Astrocyte of the hippocampus (primary cell): ENCODE data around the gene NUP62.

Source experiments
- DNase-seq: peaks from one replicate; pipeline ENCODE4 v3.0.0; 2011; ENCODE audit warnings: low read depth, low spot score

The NUP62 gene

DNA sequence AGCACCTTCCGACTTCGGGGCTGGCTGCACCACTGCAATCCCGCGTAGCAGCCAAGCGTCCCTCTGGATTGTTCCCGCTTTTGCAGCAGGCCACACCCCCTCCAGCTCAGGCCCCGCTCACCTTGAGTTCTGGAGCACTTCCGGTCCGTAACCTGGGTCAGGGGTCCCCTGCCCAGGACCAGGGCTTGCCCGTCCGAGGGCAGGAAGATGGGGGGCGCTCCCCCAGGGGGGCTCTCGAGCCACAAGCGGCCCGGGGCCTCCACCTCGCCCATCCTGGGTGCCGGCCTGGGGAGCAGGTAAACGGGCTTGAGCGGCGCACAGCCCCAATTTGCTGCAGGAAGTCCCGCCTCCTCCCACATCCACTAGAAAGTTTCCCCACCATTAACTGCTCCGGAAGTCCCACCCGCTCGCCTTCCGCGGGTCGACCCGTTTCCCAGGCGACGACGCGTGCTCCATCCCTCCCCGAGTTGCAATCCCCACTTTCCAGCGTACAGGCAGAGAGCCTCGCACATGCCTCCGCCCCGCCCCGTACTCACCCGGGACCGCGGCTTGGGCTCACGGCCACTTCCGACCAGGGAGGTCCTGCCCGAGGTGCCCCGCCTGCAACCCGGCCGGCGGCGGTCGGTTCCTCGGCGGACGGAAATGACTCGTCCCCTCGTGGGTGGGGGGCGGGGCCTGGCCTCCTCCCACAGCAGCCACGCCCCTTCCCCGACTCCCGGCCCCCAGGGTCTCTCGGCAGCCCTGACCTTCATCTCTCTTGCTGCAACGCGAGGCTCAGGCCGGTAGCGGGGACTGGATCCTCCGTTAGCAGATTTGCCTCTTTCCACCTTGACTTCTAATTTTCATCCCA lies 62.1 kb downstream of the NUP62 start, which contains the start of gene PNKP:
TSS of gene PNKP (minus strand) at position 644 of the 850 bp plus-strand sequence. CDS start at position 272, 372 bp downstream.
- peak; percentile 97 for DNase-seq

DNA sequence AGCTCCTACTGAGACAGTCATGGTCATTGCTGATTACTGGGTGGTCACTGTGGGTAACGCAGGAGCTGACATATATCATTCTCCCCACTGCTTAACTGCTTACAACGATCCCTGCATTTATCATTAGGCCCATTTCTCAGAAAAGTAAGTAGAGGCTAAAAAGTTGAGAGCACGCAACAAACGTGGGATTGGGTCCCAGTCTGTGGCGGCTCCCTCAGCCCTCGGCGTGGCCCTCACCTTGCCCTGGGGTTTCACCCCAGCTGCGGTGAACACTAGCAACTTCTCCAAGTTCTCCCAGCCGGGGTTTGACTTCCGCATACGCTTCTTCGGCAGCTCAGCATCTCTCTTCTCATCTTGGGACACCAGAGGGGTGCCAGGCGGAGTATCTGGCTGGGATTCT lies 64.4 kb downstream of the NUP62 start:
- DNase-seq, result no peak

DNA sequence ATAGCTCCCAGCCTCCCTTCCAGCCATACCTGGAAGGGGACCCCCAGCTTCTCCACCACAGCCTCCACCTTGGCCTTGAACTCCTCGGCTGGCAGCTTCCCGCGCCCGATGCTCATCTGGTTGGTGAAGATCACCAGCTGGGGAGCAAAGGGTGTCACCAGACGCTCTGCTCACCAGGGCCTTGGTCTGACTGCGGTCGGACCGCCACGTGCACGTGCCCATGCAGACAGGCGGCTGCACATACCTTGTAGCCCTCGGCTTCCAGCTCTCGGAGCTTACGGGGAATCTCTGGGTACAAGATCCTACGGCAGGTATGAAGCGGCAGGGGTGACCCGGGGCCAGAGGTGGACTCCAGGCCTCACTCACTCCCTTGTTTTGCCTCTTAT lies 65.4 kb downstream of the NUP62 start:
- DNase-seq, result no peak

DNA sequence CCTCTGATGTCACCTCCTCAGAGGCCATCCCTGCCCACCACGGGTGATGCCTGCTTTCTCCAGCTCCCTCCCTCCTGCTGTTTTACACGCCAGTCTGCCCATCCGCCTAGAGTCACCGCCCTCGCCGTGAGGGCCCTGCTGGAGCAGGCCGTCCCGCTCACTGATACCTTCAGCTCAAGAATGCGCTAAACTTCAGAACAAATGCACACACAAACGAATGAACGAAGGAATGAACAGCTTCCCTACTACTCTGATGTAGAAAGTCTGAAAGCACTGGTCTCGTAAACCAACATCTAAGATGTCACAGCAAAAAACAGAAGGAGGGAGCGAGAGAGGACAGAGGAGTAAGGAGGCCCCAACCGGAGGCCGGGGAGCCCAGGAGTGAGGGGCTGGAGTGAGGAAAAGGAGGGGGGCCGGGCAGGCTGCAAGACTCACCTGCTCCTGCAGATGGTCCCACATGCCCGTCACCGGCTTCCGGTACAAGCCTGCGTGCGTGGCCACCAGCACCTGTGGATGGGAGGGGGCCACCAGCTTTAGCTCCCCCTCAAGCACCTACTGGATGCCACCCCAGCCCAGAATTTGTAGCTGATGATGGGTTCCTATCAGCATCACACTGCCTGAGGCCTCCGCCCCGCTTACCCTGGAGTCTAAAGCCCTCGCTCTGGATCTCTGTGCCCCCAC lies 65.9 kb downstream of the NUP62 start:
- no peak for DNase-seq

DNA sequence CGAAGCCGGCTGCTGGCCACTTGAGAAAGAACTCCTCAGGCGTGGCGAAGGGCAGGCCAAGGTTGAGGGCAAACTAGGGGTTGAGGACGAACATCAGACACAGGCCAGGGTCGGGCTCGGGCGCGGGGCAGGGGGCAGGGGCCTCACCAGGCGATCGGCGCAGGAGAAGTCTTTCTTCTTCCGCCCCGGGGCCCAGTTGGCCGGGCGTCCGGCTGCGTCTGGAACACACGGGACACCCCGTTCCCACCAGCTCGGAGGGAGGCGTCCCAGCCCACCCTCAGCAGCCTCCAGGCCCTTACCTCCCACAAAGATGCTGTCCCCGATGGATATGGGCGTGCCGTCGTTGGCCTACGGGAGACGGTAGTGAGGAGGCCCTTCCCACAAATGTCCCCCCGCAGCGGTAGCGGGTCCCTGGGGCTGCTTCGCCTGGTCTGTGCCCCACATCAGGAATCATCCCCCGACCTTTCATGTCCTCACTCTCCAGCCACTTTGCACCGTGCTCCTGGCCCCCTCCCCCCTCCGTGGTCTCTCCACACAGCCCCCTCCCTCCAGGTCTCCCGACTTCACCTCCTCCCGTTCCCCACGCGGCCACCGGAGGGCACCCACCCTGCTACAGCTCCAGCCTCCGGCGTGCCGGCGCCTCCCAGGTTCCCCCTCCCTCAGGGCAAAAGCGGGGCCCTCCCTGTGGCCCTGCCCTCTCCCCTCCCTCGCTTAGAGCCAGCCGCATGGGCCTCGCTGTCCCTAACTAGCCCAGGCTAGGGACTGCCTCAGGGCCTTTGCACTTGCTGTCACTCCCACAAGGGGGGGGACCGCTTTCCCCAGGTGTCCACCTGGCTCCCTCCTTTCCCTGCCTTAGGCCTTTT lies 66.7 kb downstream of the NUP62 start:
- DNase-seq, result peak; percentile 40

DNA sequence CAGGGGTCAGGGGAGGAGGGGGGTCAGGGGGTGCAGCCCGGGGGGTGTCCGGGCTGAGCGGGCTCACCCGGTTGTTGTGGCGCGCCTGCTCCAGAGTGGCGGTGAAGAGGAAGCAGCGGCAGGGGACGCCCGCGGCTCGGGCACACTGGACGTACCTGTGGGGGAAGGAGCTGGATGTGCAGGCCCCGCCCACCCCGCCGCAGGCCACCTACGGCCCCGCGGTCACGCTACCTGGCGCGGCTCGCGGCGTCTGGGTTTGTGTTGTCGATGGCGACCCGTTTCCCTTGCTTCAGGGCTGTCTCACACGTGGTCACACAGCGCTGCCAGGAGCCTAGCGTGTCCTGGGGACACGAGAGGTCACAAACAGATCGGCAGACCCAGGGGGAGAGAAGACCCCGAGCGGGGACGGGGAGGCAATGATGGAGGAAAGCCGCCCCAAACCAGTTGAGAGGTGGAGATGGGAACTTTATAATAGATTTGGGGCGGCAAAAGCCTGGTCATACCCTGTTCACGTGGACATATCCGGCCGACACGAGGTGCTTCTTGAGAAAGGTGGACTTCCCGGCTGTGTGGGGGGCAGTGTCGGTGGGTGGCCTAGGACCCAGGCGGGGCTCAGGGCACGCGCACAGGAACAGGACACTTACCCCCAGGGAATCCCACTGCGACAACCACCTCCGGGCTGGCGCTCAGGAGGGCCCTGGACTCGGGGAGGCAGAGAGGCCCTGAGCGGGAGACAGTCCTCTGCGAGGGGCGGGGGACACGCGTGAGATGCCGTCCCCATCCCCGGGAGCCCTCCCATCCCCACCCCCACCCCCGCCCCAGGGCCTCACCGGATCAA lies 67.5 kb downstream of the NUP62 start:
- DNase-seq, result no peak

DNA sequence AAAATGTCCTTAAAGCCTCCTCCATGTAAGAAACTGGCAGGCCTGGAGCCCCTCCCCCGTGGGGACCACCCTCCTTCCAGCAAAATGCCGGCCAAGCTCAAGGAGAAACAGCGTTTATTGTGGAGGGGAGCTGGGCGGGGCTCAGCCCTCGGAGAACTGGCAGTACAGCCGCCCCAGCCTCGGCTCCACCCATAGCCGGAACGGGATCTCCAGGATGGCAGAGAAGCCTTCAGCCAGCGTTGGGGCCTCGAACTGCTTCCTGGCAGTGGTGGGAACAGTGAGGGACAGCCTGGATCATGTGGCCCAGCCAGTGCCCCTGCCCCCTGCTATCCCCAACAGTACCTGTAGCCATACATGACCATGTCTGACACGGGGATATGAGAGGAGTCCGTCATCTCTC lies 68.2 kb downstream of the NUP62 start:
- DNase-seq, result peak; percentile 70

DNA sequence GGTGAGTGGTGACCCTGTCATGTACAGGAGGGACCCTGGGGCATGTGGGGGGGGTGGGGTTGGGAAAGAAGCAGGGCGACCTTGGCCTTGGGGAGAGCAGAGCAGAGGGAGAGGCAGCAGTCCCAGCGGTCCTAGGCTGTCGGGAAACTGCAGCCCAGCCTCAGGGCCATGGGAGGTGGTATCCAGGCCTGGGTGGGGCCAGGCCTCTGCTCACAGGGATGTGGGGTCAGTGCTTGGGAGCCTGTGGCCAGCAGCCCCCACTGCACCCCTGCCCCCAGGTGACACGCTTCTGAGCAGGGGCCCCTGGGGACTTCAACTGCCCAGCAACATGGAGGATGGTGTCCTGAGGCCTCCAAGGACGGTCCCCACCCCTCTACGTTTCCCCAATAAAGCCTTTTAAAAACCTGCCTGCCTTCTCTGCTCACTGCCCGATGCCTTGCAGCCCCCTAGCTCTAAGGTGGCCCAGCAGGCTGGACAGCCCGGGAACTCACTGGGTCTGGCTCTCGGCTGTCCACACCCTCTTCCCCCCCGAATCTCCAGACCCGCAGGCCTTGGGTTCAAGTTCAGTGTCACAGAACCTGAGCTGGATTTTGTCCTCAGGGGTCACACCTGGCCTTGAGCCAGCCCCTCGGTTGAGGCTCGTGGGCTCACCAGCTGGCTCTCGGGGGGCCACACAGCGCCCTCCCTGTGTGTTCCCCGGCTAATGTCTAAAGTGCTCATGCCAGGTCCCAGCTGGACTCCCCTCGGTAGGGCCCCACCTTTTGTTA lies 68.8 kb downstream of the NUP62 start:
- no peak for DNase-seq

DNA sequence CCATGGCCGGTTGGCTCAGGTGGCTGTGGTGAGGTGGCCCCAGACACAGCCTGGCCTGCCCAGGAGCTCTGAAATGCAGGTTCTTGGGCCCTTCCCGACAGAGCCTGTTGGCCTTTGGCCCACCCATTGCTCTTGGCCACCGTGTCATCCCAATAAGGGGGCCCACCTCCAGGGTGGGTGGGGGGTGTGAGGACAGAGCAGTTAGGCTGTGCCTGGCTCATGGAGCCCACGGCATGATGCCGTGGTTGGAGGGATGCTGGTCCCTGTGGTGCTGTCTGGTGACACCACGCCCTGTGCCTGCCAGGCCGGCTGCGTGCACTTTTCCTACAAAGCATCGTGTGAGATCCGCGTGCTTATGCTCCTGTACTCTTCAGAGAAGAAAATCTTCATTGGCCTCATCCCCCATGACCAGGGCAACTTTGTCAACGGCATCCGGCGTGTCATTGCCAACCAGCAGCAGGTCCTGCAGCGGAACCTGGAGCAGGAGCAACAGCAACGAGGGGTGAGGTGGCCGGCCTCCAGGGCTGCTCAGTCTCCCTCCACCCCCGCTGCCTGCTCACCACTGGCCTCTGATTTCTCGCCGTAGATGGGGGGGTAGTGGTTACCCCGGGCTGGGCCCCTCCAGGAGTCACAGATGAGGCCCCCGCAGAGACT lies 69.5 kb downstream of the NUP62 start:
- no peak for DNase-seq

DNA sequence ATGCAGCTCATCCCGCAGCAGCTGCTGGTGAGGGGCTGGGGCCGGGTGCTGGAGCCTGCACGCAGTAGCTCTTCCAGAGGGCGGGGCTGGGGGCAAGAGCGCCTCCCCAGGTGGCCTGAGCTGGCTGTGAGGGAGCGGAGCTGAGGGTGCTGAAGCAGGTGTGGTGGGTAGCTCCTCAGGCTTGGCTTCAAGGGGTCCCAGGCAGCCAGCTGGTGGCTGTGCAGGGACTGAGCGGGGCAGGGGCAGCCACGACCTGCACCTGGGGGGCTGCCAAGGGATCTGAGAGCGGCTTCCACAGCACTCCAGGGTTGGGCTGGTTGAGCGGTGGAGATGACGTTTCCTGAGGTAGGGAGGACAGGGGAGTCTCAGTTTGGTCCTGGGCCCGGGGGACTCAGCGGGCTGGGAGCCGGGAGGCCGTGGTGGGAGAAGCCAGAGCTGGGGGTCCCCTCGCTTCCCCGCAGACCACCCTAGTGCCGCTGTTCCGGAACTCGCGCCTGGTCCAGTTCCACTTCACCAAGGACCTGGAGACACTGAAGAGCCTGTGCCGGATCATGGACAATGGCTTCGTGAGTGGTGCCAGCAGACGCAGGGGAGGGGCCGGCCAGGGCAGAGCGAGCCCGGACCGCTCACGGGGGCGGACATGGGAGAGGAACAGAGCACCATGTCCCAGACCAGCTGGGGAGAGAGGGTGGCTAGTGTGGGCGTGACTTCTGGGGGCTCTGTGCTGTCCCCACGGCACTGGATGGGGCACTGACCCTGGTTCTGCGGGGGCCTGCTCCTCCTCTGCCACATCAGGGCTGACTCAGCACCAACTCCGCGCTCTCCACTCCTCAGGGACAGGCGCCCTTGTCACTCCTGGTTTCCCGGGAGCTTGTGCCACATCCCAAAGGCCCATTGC lies 71.0 kb downstream of the NUP62 start:
- DNase-seq, result peak; percentile 45

DNA sequence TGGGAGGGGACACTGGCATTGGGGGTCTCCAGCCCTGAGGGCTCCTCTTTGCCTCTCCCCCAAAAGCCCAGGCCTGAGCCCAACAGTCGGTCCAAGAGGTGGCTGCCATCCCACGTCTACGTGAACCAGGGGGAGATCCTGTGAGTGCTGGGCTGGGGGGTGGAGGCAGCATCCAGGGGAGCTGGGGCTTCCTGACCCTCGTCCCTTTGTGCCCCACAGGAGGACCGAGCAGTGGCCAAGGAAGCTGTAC lies 71.5 kb downstream of the NUP62 start:
- DNase-seq, result no peak

DNA sequence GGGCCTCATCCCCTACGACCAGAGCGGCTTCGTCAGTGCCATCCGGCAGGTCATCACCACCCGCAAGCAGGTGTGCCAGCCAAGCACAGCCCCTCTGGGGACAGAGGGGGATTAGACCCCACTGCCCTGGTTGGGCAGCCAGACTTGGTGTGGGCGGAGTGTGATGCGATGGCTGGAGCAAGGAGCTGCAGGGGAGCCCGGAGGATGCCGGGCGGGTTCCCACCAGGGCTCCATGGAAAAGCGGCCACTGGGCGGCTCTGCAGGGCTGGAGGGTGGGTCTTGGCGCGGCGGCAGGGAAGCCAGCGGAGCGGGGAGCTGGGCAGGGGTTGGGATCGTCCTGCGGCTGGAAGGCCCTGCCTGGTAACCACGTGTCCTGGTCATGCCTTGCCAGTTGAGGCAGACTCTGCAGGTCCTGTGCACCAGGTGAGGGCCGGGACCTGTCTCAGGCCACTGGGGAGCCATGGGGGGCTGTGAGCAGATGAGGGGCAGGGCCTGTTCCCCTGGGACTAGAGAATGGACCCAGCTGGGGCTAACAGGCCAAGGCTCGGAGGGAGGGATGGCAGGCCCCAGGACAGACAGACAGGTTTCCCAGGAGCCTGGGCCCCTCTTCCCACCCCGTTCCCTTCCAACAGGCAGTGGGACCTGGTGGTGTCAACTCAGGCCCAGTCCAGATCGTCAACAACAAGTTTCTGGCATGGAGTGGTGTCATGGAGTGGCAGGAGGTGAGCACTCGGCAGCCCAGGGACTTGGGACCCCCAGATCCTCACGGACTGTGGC lies 72.1 kb downstream of the NUP62 start:
- DNase-seq, result no peak
